ENCODE measurements around the gene ASCC3.
"Not testable (repeated sequence)": the region's sequence is repeated elsewhere in the genome, so short reads cannot be mapped to it uniquely, and the experiment has no call there.

Gene ASCC3

DNA sequence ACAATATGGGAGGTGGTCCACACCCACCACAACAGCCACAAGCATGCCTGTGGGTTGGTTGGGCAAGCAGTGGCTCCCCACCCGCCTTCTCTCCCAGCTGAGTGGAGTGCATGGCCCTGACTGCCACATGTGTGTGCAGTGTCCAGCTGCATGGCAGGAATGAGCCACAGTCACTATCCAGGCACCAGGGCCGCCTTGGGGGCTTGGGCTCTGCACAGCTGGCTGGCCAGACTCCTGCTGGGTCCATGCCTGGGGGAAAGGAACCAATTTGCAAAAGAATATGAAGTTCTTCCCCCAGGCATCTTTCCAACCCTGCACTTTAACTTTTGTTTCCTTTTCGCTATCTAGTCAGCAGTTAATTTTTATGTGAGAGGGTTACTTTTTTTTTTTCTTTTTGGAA is 11.6 kb upstream of the ASCC3 start:
- no peaks in the 10 kb centered on the region for H3K36me3 ChIP-seq
- TF ChIP-seq, protein P1, sequence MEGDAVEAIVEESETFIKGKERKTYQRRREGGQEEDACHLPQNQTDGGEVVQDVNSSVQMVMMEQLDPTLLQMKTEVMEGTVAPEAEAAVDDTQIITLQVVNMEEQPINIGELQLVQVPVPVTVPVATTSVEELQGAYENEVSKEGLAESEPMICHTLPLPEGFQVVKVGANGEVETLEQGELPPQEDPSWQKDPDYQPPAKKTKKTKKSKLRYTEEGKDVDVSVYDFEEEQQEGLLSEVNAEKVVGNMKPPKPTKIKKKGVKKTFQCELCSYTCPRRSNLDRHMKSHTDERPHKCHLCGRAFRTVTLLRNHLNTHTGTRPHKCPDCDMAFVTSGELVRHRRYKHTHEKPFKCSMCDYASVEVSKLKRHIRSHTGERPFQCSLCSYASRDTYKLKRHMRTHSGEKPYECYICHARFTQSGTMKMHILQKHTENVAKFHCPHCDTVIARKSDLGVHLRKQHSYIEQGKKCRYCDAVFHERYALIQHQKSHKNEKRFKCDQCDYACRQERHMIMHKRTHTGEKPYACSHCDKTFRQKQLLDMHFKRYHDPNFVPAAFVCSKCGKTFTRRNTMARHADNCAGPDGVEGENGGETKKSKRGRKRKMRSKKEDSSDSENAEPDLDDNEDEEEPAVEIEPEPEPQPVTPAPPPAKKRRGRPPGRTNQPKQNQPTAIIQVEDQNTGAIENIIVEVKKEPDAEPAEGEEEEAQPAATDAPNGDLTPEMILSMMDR (IDR thresholded peaks at IDR 0.05) = no peak
- H3K9me3 ChIP-seq = no peaks in the 10 kb centered on the region
- H3K4me3 ChIP-seq (ENCODE audit: low read depth in 1 of 2, low read length in 1 of 2) = no peak overlapping the region
- H3K4me1 ChIP-seq (ENCODE audit: control insufficient read depth in 1 of 2, insufficient read depth in 1 of 2, low read depth in 1 of 2, low read length in 1 of 2) = no peaks in the 10 kb centered on the region
- H3K27ac ChIP-seq = no peak overlapping the region
- H3K27me3 ChIP-seq = peaks cover under 1% of the 10 kb centered on the region

DNA sequence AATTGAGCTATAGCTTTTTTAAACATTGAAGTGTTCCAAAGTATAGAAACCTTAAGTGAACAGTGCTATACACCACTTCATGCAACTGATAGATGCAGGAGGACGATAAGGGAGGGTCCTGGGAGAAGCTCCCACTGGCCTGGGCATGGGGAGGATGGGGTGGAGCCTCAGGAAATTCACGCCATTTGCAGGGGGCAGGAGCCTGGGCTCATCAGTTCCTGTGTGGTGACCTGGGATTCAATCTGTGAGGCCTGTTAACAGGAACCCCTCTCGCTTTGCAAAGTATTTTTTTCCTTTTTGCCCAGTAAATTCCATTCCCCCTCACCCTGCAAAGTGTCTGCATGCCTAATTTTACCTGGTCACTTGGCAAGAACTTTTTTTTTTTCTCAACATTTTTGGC is 11.0 kb upstream of the ASCC3 start:
- H3K27ac ChIP-seq = no peak overlapping the region
- H3K4me1 ChIP-seq (ENCODE audit: control insufficient read depth in 1 of 2, insufficient read depth in 1 of 2, low read depth in 1 of 2, low read length in 1 of 2) = no peaks in the 10 kb centered on the region
- H3K36me3 ChIP-seq = no peaks in the 10 kb centered on the region
- peaks cover 3% of the 10 kb centered on the region for H3K27me3 ChIP-seq
- H3K4me3 ChIP-seq (ENCODE audit: low read depth in 1 of 2, low read length in 1 of 2) = no peak overlapping the region
- H3K9me3 ChIP-seq = no peaks in the 10 kb centered on the region
- TF ChIP-seq, protein P1 (IDR thresholded peaks at IDR 0.05) = no peak

DNA sequence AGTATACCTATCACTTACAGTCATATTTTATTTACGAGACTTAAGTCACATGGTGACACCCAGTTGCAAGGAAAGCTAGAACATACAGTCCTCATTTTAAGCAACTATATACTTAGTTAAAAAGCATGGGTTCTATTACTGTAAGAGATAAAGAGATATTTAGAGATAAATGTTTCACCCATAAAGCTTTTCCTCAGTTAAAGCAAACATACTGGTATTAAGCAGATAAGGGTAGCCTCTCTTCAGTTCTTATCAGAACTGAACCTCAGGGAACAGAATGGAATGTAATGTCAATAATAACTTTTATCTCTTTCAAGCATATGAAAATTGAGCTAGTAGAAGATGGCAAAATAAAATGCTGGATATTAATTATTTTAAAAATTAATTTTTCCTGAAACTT is 9.9 kb upstream of the ASCC3 start:
- TF ChIP-seq, protein P1 (IDR thresholded peaks at IDR 0.05) = no peak
- H3K9me3 ChIP-seq = no peaks in the 10 kb centered on the region
- peaks cover 3% of the 10 kb centered on the region for H3K27me3 ChIP-seq
- no peaks in the 10 kb centered on the region for H3K36me3 ChIP-seq
- no peak overlapping the region for H3K27ac ChIP-seq
- no peaks in the 10 kb centered on the region for H3K4me1 ChIP-seq (ENCODE audit: control insufficient read depth in 1 of 2, insufficient read depth in 1 of 2, low read depth in 1 of 2, low read length in 1 of 2)
- no peak overlapping the region for H3K4me3 ChIP-seq (ENCODE audit: low read depth in 1 of 2, low read length in 1 of 2)

- H3K27me3 ChIP-seq, H3K27ac ChIP-seq: not testable (repeated sequence)
These were observed 9.5 kb upstream of the ASCC3 start for GRCh38 chr6:100890646-100891045.

DNA sequence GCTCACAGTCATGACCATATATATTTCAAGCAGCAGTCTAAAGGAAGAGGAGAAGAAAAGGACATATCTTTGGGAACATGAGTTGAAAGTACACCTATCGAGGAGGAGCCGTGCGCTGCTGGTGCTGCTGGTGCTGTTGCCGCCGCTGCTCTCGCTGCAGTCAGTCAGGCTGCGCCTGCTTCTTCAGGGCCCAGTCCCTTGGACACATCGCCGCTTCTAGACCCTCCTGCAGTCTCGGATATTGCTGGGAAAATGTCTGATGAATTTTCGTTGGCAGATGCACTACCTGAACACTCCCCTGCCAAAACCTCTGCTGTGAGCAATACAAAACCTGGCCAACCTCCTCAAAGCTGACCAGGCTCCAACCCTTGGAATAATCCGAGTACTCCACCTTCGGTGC is 8.2 kb upstream of the ASCC3 start:
- Histone ChIP-seq H3K27me3 (peaks cover 3% of the 10 kb centered on the region), H3K36me3 (no peaks in the 10 kb centered on the region), H3K27ac (no peak overlapping the region), H3K4me1 (ENCODE audit: control insufficient read depth in 1 of 2, insufficient read depth in 1 of 2, low read depth in 1 of 2, low read length in 1 of 2) (no peaks in the 10 kb centered on the region), H3K9me3 (no peaks in the 10 kb centered on the region), H3K4me3 (ENCODE audit: low read depth in 1 of 2, low read length in 1 of 2) (no peak overlapping the region)
- TF ChIP-seq, protein P1 (IDR thresholded peaks at IDR 0.05) = no peak

More at GRCh38 chr6:100890646-100891045, 9.5 kb upstream of the ASCC3 start:
- not testable (repeated sequence) for H3K9me3 ChIP-seq; H3K4me1 ChIP-seq (ENCODE audit: control insufficient read depth in 1 of 2, insufficient read depth in 1 of 2, low read depth in 1 of 2, low read length in 1 of 2); H3K4me3 ChIP-seq (ENCODE audit: low read depth in 1 of 2, low read length in 1 of 2); H3K36me3 ChIP-seq

DNA sequence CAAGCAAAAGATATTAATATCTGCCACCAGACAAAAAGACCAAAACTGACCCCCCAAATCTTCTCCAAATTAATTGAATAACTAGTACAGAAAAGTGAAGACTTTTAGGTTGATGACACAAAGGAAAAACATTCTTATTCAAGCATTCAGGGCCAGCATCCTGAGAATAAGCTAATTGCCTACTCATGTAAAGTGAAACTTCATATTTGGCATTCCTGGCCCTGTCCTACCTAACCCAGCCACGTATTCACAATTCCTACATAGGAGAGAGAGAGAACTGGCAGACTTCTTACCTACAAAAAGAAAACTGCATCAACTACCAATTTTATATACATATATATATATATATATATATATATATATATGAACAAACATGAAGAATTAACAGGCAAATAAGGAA is 4.9 kb upstream of the ASCC3 start:
- H3K4me1 ChIP-seq (ENCODE audit: control insufficient read depth in 1 of 2, insufficient read depth in 1 of 2, low read depth in 1 of 2, low read length in 1 of 2) = peaks cover 5 to 7% of the 10 kb centered on the region in 2 experiments
- H3K4me3 ChIP-seq (ENCODE audit: low read depth in 1 of 2, low read length in 1 of 2) = no peak overlapping the region
- TF ChIP-seq, protein P1 (IDR thresholded peaks at IDR 0.05) = no peak
- H3K9me3 ChIP-seq = no peaks in the 10 kb centered on the region
- no peak overlapping the region for H3K27ac ChIP-seq
- peaks cover 3% of the 10 kb centered on the region for H3K27me3 ChIP-seq
- no peaks in the 10 kb centered on the region for H3K36me3 ChIP-seq
